Common myeloid progenitor, CD34-positive (primary cell): ENCODE measurements around the gene GJB4.
"Not testable (repeated sequence)": the region's sequence is repeated elsewhere in the genome, so short reads cannot be mapped to it uniquely, and the experiment has no call there.

ENCODE experiments used
- CTCF ChIA-PET: fragments of 350-600 bp; sonication (Branson Sonifier 250); formaldehyde crosslinking; loops from one replicate; lab custom pipeline; 2021; ENCODE audit warnings: antibody characterized with exemption; lab: Charles Lee
- POLR2A ChIA-PET: fragments of 350-600 bp; sonication (Branson Sonifier 250); formaldehyde crosslinking; loops from one replicate; lab custom pipeline; 2021; ENCODE audit warnings: antibody characterized with exemption; lab: Charles Lee
- DNase-seq, 3 donors: peaks; one replicate each; pipeline versions ENCODE4 v3.0.0 to v3.0.0-alpha.2; 2013
- H3K27ac ChIP-seq, 2 experiments: 1 replicate in 1 of 2; 2 replicates in 1 of 2; pipeline ENCODE4 v1.7.0; 2013; ENCODE audit warnings: inconsistent platforms in 2 of 2, low read length in 2 of 2, mild to moderate bottlenecking in 2 of 2, low read depth in 1 of 2, moderate library complexity in 1 of 2; ENCODE audit not compliant: severe bottlenecking in 2 of 2, insufficient read depth in 1 of 2, poor library complexity in 1 of 2
- H3K27me3 ChIP-seq, 5 experiments: replicated peaks in 2 of 5; 1 replicate in 3 of 5; 2 replicates in 2 of 5; pipeline versions ENCODE4 v1.6.1 to v1.7.0; 2013; ENCODE audit warnings: low read length in 4 of 5, mild to moderate bottlenecking in 2 of 5, moderate library complexity in 2 of 5, inconsistent platforms in 1 of 5; ENCODE audit not compliant: insufficient read depth in 5 of 5, control insufficient read depth in 4 of 5
- H3K36me3 ChIP-seq, 4 experiments: 1 replicate in 2 of 4; 2 replicates in 2 of 4; pipeline versions ENCODE4 v1.6.1 to v1.7.0; 2013; ENCODE audit warnings: low read length in 3 of 4, control low read depth in 1 of 4, mild to moderate bottlenecking in 1 of 4; ENCODE audit not compliant: control insufficient read depth in 4 of 4, insufficient read depth in 4 of 4
- H3K4me1 ChIP-seq, 4 experiments: 1 replicate in 3 of 4; 2 replicates in 1 of 4; pipeline versions ENCODE4 v1.6.1 to v1.7.1; 2013; ENCODE audit warnings: low read length in 3 of 4, mild to moderate bottlenecking in 3 of 4, control low read depth in 1 of 4, inconsistent platforms in 1 of 4, moderate library complexity in 1 of 4; ENCODE audit not compliant: control insufficient read depth in 4 of 4, insufficient read depth in 4 of 4; ENCODE audit errors: control extremely low read depth in 1 of 4
- H3K4me3 ChIP-seq, 7 experiments: 1 replicate in 4 of 7; 2 replicates in 3 of 7; pipeline versions ENCODE4 v1.5.1 to v1.7.0; 2013; ENCODE audit warnings: mild to moderate bottlenecking in 7 of 7, low read length in 6 of 7, moderate library complexity in 6 of 7, inconsistent platforms in 2 of 7, low read depth in 2 of 7, control low read depth in 1 of 7; ENCODE audit not compliant: insufficient read depth in 4 of 7, control insufficient read depth in 1 of 7; ENCODE audit errors: extremely low read depth in 1 of 7
- H3K9me3 ChIP-seq, 5 experiments: 1 replicate in 4 of 5; 2 replicates in 1 of 5; pipeline versions ENCODE4 v1.6.1 to v1.7.1; 2013; ENCODE audit warnings: low read length in 4 of 5, mild to moderate bottlenecking in 2 of 5, inconsistent platforms in 1 of 5, low read depth in 1 of 5, moderate library complexity in 1 of 5; ENCODE audit not compliant: control insufficient read depth in 4 of 5, insufficient read depth in 2 of 5; ENCODE audit errors: control extremely low read depth in 1 of 5
- WGBS: methylation state at CpG from one replicate; pipeline ENCODE4 v1.1.5; 2013; ENCODE audit not compliant: insufficient coverage; 5-methylcytosine and 5-hydroxymethylcytosine counted together

Gene GJB4

DNA sequence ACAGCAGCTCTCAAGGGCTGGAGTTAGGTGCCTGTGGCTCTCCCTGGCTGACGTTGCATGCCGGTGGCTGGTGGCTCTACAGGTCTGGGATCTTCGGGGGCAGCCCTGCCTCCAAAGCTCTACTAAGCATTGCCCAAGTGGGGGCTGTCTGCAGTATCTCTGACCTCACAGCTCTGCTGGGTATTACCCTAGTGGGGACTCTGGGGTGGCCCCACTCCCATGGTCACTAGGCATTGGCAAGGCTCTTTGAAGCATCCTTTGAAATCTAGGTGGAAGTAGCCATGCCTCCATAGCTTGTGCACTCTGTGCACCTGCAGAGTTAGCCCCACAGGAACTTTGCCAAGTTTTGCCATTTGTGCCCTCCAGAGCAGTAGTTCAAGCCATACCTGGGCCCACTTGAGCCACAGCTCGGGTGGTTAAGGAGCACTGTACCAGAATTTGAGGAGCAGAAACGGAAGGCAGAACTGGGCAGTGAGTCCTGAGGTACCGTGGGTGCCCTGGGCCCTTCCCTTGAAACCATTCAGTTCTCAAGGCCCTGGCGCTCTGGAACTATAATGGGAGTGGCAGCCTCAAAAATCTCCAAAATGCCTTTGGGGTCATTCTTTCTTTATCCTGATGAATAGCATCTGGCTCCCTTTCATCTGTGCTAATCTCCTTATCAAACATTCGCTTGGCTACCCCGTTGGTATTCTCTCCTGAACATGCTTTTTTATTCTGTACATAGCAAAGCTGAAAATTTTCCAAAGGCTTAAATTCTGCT lies 48.7 kb downstream of the GJB4 start:
- ChIA-PET POLR2A (no interaction called here), CTCF (no interaction called here)
- H3K36me3 ChIP-seq: no peaks in the 10 kb centered on the region
- H3K27ac ChIP-seq: no peak overlapping the region
- no peak for DNase-seq
- H3K27me3 ChIP-seq: peaks cover 0 to 3% (median 0%) of the 10 kb centered on the region in 5 experiments
- no peak overlapping the region for H3K4me3 ChIP-seq
- H3K9me3 ChIP-seq: peaks cover 0 to 8% (median 0%) of the 10 kb centered on the region in 5 experiments
- over 99% methylated on average over 9 of the region's 9 CpGs for WGBS
- no peaks in the 10 kb centered on the region for H3K4me1 ChIP-seq

DNA sequence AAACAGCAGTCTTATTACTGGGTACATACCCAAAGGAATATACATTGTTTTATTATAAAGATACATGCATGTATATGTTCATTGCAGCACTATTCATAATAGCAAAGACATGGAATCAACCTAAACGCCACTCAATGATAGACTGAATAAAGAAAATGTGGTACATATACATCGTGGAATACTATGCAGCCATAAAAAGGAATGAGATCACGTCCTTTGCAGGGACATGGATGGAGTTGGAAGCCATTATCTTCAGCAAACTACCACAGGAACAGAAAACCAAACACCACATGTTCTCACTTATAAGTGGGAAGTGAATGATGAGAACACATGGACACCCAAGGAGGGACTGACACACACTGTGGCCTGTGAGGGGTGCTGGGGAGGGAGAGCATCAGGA lies 51.2 kb downstream of the GJB4 start:
- CTCF ChIA-PET, H3K4me3 ChIP-seq, DNase-seq, H3K4me1 ChIP-seq, H3K27ac ChIP-seq, H3K27me3 ChIP-seq, POLR2A ChIA-PET, H3K9me3 ChIP-seq, H3K36me3 ChIP-seq: not testable (repeated sequence)
- WGBS: no CpG with 5 or more reads among the region's 3 CpGs
